K562 (cell line): ENCODE measurements around the gene ZNF613. TPM values are rescaled to one million over a fixed set of nuclear protein-coding genes. Genes with fewer than 3 reads are reported as not detected.

Source experiments
- CEBPG ChIP-seq, 3 experiments: fragments of 200-800 bp in 1 of 3; sonication (Bioruptor generic) in 1 of 3; sonication (generic) in 1 of 3; formaldehyde crosslinking in 1 of 3; IDR thresholded peaks in 2 of 3; conservative IDR thresholded peaks in 1 of 3; 2 replicates each; pipeline versions ENCODE4 v1.6.1 to v1.8.0; 2016 to 2022; ENCODE audit warnings: missing compliant biosample characterization in 2 of 3, missing genetic modification characterization in 2 of 3, mild to moderate bottlenecking in 1 of 3, missing genetic modification reagents in 1 of 3
- NFIC ChIP-seq: fragments of 450-650 bp; IDR thresholded peaks from 2 replicates; pipeline ENCODE4 v1.6.1; 2017; ENCODE audit warnings: mild to moderate bottlenecking, inconsistent platforms
- RUNX1 ChIP-seq: sonication (generic); IDR thresholded peaks from 2 replicates; pipeline ENCODE4 v1.6.1; 2016; ENCODE audit warnings: antibody characterized with exemption, low read depth
- SMAD4 ChIP-seq: fragments of 250-450 bp; sonication (Bioruptor Pico); conservative IDR thresholded peaks from 2 replicates; pipeline ENCODE4 v1.8.0; 2021; ENCODE audit warnings: inconsistent platforms, mild to moderate bottlenecking, moderate library complexity
- polyA plus RNA-seq, 8 experiments: library from polyadenylated mRNA; depleted of rRNA in 4 of 8; stranded (reverse) in 5 of 8; unstranded in 3 of 8; fragments of >200 nt; fragmentation: Nextera tagmentation in 2 of 8; fragmentation: Illumina TruSeq in 1 of 8; extraction: Ambion mirVana in 2 of 8; extraction: Trizol in 1 of 8; gene quantifications; 2 replicates each; pipeline versions ENCODE4 v1.2.1 to v1.2.3, GENCODE V29; 2011 to 2014; ENCODE audit warnings: inconsistent platforms in 1 of 8, missing spikeins in 1 of 8
- total RNA-seq, 7 experiments: library from RNA; depleted of rRNA in 6 of 7; stranded (reverse); fragments of >200 nt in 6 of 7; fragmentation: Illumina TruSeq in 2 of 7; extraction: Trizol in 2 of 7; gene quantifications; 2 replicates each; pipeline versions ENCODE4 v1.2.1 to v1.2.3, GENCODE V29; 2011 to 2021; ENCODE audit warnings: low replicate concordance in 1 of 7
- TF ChIP-seq, protein P1 (sequence below): fragments of 200-600 bp; sonication (generic); IDR thresholded peaks from one replicate; pipeline ENCODE4 v1.6.1; 2012; ENCODE audit warnings: mild to moderate bottlenecking, low read depth, low read length, inconsistent platforms

Gene ZNF613
- total and polyA plus RNA-seq, 9 of the 15 experiments (the other 6 are each of a cell fraction or from before 2014, with no cell fraction given): 2.1 to 4.5 (median 2.7) TPM

- TF ChIP-seq, protein P1, sequence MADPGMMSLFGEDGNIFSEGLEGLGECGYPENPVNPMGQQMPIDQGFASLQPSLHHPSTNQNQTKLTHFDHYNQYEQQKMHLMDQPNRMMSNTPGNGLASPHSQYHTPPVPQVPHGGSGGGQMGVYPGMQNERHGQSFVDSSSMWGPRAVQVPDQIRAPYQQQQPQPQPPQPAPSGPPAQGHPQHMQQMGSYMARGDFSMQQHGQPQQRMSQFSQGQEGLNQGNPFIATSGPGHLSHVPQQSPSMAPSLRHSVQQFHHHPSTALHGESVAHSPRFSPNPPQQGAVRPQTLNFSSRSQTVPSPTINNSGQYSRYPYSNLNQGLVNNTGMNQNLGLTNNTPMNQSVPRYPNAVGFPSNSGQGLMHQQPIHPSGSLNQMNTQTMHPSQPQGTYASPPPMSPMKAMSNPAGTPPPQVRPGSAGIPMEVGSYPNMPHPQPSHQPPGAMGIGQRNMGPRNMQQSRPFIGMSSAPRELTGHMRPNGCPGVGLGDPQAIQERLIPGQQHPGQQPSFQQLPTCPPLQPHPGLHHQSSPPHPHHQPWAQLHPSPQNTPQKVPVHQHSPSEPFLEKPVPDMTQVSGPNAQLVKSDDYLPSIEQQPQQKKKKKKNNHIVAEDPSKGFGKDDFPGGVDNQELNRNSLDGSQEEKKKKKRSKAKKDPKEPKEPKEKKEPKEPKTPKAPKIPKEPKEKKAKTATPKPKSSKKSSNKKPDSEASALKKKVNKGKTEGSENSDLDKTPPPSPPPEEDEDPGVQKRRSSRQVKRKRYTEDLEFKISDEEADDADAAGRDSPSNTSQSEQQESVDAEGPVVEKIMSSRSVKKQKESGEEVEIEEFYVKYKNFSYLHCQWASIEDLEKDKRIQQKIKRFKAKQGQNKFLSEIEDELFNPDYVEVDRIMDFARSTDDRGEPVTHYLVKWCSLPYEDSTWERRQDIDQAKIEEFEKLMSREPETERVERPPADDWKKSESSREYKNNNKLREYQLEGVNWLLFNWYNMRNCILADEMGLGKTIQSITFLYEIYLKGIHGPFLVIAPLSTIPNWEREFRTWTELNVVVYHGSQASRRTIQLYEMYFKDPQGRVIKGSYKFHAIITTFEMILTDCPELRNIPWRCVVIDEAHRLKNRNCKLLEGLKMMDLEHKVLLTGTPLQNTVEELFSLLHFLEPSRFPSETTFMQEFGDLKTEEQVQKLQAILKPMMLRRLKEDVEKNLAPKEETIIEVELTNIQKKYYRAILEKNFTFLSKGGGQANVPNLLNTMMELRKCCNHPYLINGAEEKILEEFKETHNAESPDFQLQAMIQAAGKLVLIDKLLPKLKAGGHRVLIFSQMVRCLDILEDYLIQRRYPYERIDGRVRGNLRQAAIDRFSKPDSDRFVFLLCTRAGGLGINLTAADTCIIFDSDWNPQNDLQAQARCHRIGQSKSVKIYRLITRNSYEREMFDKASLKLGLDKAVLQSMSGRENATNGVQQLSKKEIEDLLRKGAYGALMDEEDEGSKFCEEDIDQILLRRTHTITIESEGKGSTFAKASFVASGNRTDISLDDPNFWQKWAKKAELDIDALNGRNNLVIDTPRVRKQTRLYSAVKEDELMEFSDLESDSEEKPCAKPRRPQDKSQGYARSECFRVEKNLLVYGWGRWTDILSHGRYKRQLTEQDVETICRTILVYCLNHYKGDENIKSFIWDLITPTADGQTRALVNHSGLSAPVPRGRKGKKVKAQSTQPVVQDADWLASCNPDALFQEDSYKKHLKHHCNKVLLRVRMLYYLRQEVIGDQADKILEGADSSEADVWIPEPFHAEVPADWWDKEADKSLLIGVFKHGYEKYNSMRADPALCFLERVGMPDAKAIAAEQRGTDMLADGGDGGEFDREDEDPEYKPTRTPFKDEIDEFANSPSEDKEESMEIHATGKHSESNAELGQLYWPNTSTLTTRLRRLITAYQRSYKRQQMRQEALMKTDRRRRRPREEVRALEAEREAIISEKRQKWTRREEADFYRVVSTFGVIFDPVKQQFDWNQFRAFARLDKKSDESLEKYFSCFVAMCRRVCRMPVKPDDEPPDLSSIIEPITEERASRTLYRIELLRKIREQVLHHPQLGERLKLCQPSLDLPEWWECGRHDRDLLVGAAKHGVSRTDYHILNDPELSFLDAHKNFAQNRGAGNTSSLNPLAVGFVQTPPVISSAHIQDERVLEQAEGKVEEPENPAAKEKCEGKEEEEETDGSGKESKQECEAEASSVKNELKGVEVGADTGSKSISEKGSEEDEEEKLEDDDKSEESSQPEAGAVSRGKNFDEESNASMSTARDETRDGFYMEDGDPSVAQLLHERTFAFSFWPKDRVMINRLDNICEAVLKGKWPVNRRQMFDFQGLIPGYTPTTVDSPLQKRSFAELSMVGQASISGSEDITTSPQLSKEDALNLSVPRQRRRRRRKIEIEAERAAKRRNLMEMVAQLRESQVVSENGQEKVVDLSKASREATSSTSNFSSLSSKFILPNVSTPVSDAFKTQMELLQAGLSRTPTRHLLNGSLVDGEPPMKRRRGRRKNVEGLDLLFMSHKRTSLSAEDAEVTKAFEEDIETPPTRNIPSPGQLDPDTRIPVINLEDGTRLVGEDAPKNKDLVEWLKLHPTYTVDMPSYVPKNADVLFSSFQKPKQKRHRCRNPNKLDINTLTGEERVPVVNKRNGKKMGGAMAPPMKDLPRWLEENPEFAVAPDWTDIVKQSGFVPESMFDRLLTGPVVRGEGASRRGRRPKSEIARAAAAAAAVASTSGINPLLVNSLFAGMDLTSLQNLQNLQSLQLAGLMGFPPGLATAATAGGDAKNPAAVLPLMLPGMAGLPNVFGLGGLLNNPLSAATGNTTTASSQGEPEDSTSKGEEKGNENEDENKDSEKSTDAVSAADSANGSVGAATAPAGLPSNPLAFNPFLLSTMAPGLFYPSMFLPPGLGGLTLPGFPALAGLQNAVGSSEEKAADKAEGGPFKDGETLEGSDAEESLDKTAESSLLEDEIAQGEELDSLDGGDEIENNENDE: no peak
- TF ChIP-seq SMAD4 (no peak), RUNX1 (no peak), CEBPG (CRISPR knock-in tag; IDR thresholded peaks at IDR 0.05) (no peak), CEBPG (tag; conservative IDR thresholded peaks at IDR 0.05 in 1 of 2, IDR thresholded peaks at IDR 0.05 in 1 of 2) (no peak), NFIC (no peak)
Measured at GRCh38 chr19:51927859-51928258, 587 bp downstream of the ZNF613 start (continued).
